H54 (cell line): ENCODE results near the gene GATB.

ENCODE experiments used
- DNase-seq: peaks from one replicate; pipeline ENCODE4 v3.0.0; 2011; ENCODE audit warnings: low spot score, mixed read lengths; ENCODE audit not compliant: insufficient read length
- FAIRE-seq: peaks from 3 replicates; lab custom pipeline; 2011; peaks lifted over from hg19 to GRCh38; lab: Jason Lieb, UNC
- POLR2A ChIP-seq: IDR thresholded peaks from 2 replicates; pipeline ENCODE4 v1.6.1; 2011; ENCODE audit warnings: low read depth, mild to moderate bottlenecking, low read length

Gene GATB

GRCh38 chr4:151711646-151712045, 49.2 kb downstream of the GATB start:
- no peak for TF ChIP-seq POLR2A
- DNase-seq (no peak), FAIRE-seq (no peak)

GRCh38 chr4:151709587-151709986, 51.2 kb downstream of the GATB start:
- DNase-seq (no peak), FAIRE-seq (no peak)
- TF ChIP-seq POLR2A: no peak

- no peak for TF ChIP-seq POLR2A
- DNase-seq: no peak
- no peak for FAIRE-seq
These were observed 51.7 kb downstream of the GATB start for GRCh38 chr4:151709071-151709470.

GRCh38 chr4:151708100-151708499, 52.7 kb downstream of the GATB start:
- DNase-seq (no peak), FAIRE-seq (no peak)
- no peak for TF ChIP-seq POLR2A

GRCh38 chr4:151703401-151703800, 57.4 kb downstream of the GATB start:
- FAIRE-seq (no peak), DNase-seq (no peak)
- no peak for TF ChIP-seq POLR2A

- no peak for TF ChIP-seq POLR2A
- FAIRE-seq: no peak
These were observed 58.6 kb downstream of the GATB start for GRCh38 chr4:151702256-151702655.

GRCh38 chr4:151700566-151701316, 60.1 kb downstream of the GATB start:
- no peak for FAIRE-seq
- DNase-seq: no peak
- TF ChIP-seq POLR2A: no peak

More at GRCh38 chr4:151702256-151702655, 58.6 kb downstream of the GATB start:
- DNase-seq: no peak

- no peak for DNase-seq
- no peak for FAIRE-seq
- TF ChIP-seq POLR2A: no peak
These were observed 62.6 kb downstream of the GATB start for GRCh38 chr4:151698213-151698612.

- no peak for FAIRE-seq
- no peak for DNase-seq
- TF ChIP-seq POLR2A: no peak
These were observed 65.7 kb downstream of the GATB start for GRCh38 chr4:151694961-151695720.

GRCh38 chr4:151692821-151693673, 67.8 kb downstream of the GATB start:
- no peak for TF ChIP-seq POLR2A
- DNase-seq (no peak), FAIRE-seq (no peak)

GRCh38 chr4:151692443-151692782, 68.4 kb downstream of the GATB start:
- FAIRE-seq: no peak
- no peak for TF ChIP-seq POLR2A
- DNase-seq: no peak

- no peak for FAIRE-seq
- TF ChIP-seq POLR2A: no peak
- DNase-seq: no peak
These were observed 69.0 kb downstream of the GATB start for GRCh38 chr4:151691639-151692442.

GRCh38 chr4:151690876-151691275, 69.9 kb downstream of the GATB start:
- DNase-seq (no peak), FAIRE-seq (no peak)
- TF ChIP-seq POLR2A: no peak
